HG02938 (cell line): Measurements from ENCODE around the gene SEMA3D.
A peak's percentile ranks its signal among the peaks of the same experiment; 100 is the strongest.

Experiments used
- ATAC-seq: cut with Tn5 transposase; IDR thresholded peaks from one replicate; pipeline ENCODE4 v1.9.1; 2021; ENCODE audit warnings: mild to moderate bottlenecking, moderate library complexity; ENCODE audit not compliant: unreplicated experiment

Gene SEMA3D

GRCh38 chr7:85184599-85185423, 2.0 kb downstream of the SEMA3D start:
- ATAC-seq: no peak

DNA sequence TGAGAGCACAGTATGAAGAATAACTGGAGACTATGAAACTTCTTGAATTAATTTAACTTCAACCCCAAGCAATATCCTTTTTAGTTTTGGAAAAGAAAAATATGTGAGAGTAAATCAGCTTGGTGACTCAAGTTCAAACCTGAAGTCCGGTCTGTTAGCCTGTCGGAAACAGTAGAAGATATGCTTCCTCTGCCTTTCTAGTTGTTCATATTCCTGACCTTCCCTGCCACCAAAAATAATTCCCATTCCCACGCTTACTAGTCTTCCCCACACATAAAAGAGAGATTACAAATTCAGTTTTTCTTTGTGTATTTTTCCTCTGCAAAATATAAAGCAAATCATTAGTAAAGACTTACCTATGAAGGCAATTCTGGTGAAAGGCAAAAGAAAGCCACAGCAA, 3.6 kb downstream of the SEMA3D start:
- no peak for ATAC-seq

DNA sequence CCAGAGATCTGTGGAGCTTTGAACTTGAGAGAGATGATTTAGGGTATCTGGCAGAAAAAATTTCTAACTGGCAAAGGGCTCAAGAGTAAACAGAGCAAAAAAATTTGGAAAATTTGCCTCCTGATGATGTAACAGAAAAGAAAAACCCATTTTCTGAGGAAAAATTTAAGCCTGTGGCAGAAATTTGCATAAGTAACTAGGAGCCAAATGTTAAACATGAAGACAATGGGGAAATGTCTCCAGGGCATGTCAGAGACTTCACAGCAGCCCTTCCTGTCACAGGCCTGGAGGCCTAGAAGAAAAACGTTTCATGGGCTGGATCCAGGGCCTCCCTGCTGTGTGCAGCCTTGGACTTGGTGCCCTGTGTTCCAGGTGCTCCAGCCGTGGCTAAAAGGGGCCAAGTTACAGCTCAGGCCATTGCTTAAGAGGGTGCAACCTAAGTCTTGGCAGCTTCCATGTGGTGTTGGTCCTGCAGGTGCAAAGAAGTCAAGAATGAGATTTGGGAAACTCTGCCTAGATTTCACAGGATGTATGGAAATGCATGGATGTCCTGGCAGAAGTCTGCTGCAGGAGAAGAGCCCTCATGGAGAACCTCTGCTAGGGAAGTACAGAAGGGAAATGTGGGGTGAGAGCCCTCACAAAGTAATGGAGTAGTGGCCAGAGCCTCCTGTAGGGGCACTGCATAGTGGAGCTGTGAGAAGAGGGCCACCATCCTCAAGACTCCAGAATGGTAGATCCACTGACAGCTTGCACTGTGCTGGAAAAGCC, 8.1 kb downstream of the SEMA3D start:
- ATAC-seq: no peak

GRCh38 chr7:85177316-85177715, 9.5 kb downstream of the SEMA3D start:
- no peak for ATAC-seq

GRCh38 chr7:85176197-85176596, 10.7 kb downstream of the SEMA3D start:
- no peak for ATAC-seq

- no peak for ATAC-seq
Observed at GRCh38 chr7:85175217-85175616, 11.6 kb downstream of the SEMA3D start.

- ATAC-seq: no peak
Observed at GRCh38 chr7:85172530-85172941, 14.3 kb downstream of the SEMA3D start.

GRCh38 chr7:85167636-85168035, 19.2 kb downstream of the SEMA3D start:
- ATAC-seq: no peak

DNA sequence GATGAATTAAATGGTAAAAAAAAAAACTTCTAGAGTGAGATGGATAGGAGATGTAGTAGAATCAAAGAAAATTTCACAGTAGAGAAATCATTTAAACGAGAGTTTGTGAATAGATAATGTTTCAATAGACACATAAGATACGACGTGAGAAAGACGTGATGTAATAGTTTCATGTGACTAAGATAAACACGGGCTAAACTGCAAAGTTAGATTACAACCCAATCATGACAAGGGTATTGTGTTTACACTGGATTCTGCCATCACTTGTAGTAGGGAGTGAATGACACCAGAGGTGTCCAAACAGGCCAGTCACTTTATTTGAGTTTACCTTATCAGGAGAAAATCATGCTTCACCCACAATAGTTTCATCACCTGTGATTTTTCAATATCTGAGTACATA, 21.6 kb downstream of the SEMA3D start:
- no peak for ATAC-seq

DNA sequence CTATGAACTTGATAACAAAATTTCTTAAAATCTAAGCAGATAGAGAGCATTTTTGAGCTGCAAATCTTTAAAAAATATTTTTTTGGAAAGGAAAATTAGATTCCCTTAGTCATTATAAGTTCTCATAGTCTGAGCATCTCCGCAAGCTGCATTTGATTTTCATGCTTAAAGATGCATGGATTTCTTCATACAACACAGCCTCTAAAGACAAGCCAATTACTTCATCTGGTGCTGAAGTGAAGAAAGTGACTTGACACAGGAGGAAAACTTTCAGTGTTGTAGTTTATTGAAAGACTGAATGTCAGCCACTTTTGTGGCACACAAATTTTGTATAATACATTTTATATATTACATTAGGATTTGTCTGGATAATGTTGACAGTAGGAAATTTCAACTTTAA, 22.5 kb downstream of the SEMA3D start:
- no peak for ATAC-seq

DNA sequence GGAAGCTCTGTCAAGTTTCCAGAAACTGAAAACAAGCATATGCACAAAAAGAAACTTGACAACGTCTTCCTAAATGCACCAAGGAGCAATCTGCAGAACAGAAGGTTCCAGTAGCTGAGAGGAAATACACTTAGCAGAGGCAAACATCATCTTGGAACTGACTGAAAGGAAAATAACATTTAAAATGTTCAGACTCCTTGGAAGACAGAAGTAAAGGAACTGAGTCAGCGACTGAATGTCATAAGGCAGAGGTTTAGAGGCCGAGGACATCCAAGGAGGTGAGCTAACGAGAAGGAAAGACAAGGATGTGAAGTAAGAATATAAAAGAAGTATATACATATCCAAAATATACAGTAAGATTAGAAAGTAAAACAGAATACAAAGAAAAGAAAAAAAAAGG, 24.1 kb downstream of the SEMA3D start:
- ATAC-seq: no peak

- ATAC-seq: peak; percentile 95
Observed at GRCh38 chr7:85160223-85160622, 26.6 kb downstream of the SEMA3D start.

DNA sequence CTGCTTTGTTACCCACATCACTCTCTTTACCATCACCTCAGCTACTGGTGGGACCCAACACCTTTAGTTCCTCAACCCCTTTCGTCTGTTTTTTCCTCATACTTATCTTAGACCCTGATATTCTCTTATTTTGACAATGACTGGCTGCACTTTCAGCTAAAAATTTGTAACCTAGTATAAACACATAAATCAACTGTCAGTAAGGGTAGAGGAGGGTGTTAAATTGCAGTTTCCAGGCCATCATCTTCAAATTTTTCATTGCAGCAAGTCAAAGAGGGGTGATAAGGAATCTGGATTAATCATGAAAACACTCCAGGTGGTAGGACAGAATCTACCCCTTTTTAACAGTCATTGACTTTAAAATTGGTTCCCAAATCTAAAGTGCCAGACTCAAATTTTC, 27.9 kb downstream of the SEMA3D start:
- no peak for ATAC-seq

DNA sequence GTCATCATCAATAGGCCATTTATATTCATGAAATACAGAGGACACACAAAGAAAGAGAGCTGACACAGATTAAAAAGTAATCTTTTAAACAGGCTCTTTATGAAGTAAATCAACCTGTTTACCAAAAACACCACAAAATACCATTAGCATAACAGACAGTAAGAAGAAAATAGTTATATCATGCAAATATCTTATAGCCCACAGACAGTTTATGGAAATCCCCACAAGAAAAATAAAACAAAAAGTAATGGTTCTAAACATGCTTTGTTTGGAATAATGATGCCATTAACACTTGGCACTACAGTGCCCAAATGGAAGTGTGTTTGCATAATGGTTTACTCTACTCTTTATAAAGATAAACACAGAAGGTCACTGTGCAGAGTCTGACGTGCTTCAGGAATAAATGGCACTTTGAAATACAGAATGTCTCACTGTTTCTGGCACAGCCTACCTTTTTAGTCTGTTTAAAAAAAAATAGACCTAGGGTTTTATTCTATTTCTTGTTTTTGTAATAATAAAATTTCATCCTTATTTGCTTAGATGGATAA, 30.1 kb downstream of the SEMA3D start:
- no peak for ATAC-seq

- no peak for ATAC-seq
Observed at GRCh38 chr7:85154282-85154937, 32.4 kb downstream of the SEMA3D start.

- no peak for ATAC-seq
Observed at GRCh38 chr7:85153715-85154114, 33.1 kb downstream of the SEMA3D start.

DNA sequence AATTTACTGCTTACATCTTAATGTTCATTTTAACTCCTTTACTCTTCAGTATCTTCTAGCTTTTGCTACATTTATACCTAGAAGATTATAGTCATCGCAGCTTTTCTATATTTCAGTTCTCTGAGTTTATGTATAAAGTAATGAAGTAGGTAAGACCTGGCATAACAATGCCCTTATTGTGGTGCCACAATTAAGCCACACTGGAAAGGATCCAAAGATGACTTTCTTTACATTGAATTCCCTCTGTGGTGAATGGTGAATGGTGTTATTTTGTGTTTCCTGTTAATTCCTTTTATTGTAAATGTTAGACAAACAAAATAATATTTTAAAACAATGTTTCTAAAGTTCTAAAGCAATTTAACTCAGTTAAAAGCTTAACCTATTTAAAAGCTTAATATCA, 36.2 kb downstream of the SEMA3D start:
- no peak for ATAC-seq

DNA sequence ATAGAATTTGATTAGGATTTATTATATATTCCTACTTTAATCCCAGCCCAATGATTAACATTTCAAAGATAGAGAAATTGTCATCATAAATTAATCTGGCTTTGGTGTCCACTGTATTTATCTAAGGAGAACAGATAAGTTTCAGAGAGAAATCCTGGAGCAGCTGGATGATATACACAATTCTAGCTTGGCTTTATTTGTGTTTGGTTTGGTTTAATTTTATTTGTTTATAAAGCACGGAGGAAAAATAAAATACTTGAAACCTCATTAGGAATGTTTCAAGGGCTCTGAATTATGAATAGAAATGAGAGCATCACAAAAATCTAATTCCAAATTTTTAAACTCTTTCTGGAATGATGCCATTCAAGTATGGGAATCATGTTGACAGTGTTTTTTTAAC, 42.1 kb downstream of the SEMA3D start:
- no peak for ATAC-seq

GRCh38 chr7:85135977-85136376, 50.9 kb downstream of the SEMA3D start:
- no peak for ATAC-seq

GRCh38 chr7:85133560-85133959, 53.3 kb downstream of the SEMA3D start:
- ATAC-seq: no peak

- ATAC-seq: no peak
Observed at GRCh38 chr7:85133006-85133405, 53.9 kb downstream of the SEMA3D start.
